IPS-NIHi7 (cell line): ENCODE results near the gene SPEG.

Experiments used
- DNase-seq: peaks from one replicate; pipeline ENCODE4 v3.0.0; 2012; ENCODE audit warnings: mixed read lengths; ENCODE audit errors: extremely low spot score

The SPEG gene

GRCh38 chr2:219497495-219498279, 63.0 kb downstream of the SPEG start:
- DNase-seq, result no peak

GRCh38 chr2:219498280-219499057, 63.8 kb downstream of the SPEG start, which contains the start of gene GMPPA:
Gene GMPPA (plus strand): TSS chr2:219498891. CDS start chr2:219499976, 1,085 bp downstream.
- peak; percentile 94 for DNase-seq

- no peak for DNase-seq
Observed at GRCh38 chr2:219499058-219499307, 64.3 kb downstream of the SPEG start.

GRCh38 chr2:219499555-219499954, 64.9 kb downstream of the SPEG start:
- DNase-seq, result no peak

- no peak for DNase-seq
Observed at GRCh38 chr2:219500135-219500534, 65.5 kb downstream of the SPEG start.

GRCh38 chr2:219501849-219502248, 67.2 kb downstream of the SPEG start:
- no peak for DNase-seq

GRCh38 chr2:219502618-219503017, 68.0 kb downstream of the SPEG start:
- DNase-seq, result no peak

- no peak for DNase-seq
Observed at GRCh38 chr2:219505585-219505984, 70.9 kb downstream of the SPEG start.

GRCh38 chr2:219506153-219506801, 71.6 kb downstream of the SPEG start:
- no peak for DNase-seq

- no peak for DNase-seq
Observed at GRCh38 chr2:219506802-219507526, 72.3 kb downstream of the SPEG start.

GRCh38 chr2:219507581-219508443, 73.2 kb downstream of the SPEG start:
- DNase-seq, result no peak

GRCh38 chr2:219508444-219508734, 73.7 kb downstream of the SPEG start:
- DNase-seq, result no peak

- no peak for DNase-seq
Observed at GRCh38 chr2:219508971-219509779, 74.5 kb downstream of the SPEG start.

- DNase-seq, result peak; percentile 80
Observed at GRCh38 chr2:219509780-219510511, 75.3 kb downstream of the SPEG start.

- DNase-seq, result no peak
Observed at GRCh38 chr2:219510512-219511135, 76.0 kb downstream of the SPEG start.

GRCh38 chr2:219511547-219512325, 77.1 kb downstream of the SPEG start:
- no peak for DNase-seq

GRCh38 chr2:219512524-219513216, 78.0 kb downstream of the SPEG start:
- DNase-seq, result no peak

GRCh38 chr2:219513787-219514186, 79.1 kb downstream of the SPEG start:
- DNase-seq, result no peak
